ENCODE results near the gene ATP5PO.
"Not testable (repeated sequence)": the region's sequence is repeated elsewhere in the genome, so short reads cannot be mapped to it uniquely, and the experiment has no call there.

Gene ATP5PO

DNA sequence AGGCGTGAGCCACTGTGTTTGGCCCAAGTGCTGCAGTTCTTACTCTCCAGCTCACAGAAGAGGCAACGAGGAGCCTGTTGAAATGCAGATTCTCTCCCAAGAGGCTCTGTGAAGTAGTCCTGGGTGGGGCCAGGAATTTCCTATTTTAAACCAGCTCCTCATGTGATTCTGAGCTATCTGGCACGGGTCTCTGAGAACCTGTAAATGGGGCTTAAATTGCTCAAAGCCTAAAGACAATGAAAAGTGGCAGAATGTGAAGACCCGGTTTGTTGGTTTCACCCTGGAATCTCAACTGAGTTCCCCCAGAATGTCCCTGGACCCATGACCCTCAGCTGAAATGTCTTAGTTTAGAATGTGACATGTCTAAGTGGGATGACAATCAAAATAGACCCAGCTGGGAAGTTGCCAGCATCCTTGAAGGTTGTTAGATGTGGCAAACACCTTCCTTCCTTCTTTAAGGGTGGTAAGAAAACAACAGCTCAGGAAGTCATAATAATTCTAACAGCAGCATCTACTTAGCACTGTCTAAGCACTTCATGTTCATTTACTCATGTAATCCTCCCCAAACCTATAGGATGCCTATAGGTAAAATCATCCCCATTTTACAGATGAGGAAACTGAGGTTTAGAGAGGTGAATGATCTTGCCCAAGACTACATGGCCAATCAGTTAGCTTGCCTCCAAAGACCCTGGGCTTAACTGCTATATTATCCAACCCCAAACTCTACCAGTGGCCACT is 20.9 kb upstream of the ATP5PO start (continued):
- TF ChIP-seq, protein P1, sequence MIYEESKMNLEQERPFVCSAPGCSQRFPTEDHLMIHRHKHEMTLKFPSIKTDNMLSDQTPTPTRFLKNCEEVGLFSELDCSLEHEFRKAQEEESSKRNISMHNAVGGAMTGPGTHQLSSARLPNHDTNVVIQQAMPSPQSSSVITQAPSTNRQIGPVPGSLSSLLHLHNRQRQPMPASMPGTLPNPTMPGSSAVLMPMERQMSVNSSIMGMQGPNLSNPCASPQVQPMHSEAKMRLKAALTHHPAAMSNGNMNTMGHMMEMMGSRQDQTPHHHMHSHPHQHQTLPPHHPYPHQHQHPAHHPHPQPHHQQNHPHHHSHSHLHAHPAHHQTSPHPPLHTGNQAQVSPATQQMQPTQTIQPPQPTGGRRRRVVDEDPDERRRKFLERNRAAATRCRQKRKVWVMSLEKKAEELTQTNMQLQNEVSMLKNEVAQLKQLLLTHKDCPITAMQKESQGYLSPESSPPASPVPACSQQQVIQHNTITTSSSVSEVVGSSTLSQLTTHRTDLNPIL (CRISPR knock-in tag; IDR thresholded peaks at IDR 0.05; ENCODE audit: low read depth) = no peak
- TF ChIP-seq ZNF8 (CRISPR knock-in tag; IDR thresholded peaks at IDR 0.05) (no peak), ZC3H10 (CRISPR knock-in tag; IDR thresholded peaks at IDR 0.05) (no peak)

DNA sequence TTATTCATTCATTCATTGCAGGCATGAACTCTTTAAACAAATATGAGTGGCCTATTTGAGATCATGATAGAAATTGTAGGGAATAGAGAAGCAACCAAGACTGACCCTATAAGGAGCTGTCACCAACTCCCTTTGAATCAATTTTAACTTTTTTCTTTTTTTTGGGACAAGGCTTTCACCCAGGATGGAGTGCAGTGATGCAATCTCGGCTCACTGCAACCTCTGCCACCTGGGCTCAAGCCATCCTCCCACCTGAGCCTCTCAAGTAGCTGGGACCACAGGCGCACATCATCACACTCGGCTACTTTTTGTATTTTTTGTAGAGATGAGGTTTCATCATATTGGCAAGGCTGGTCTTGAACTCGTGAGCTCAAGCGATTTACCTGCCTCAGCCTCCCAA is 17.1 kb upstream of the ATP5PO start:
- no peak for ATAC-seq

DNA sequence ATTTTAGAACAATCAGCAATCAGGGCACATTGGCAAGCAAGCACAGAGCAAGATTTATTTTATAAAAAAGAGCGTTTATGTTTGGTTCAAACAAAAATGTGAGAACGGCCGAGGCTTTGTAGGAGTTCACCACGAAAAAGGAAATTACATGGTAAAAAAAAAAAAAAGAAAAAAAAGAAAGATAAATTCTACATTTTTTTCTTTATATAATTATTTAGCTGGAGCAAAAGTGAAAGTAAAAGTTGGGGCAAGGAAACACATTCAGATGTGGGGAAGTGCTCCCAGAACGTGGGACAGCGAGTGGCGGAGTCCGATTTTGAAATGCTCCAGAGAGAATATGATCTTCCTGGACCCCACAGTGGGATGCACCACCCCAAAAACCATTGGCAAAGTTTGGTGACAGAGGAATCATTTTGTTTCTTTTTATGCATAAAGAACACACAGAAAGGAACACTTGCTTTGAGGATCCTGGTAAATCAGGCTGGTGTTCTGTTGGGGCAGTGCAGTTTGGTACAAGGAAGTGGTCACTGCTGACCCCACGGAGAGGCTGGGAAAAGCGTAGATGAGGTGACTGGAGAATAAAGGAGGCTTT is 16.3 kb upstream of the ATP5PO start:
- TF ChIP-seq ESRRG (CRISPR knock-in tag; IDR thresholded peaks at IDR 0.05) (no peak), ZC3H10 (CRISPR knock-in tag; IDR thresholded peaks at IDR 0.05) (no peak), PPARA (CRISPR knock-in tag; IDR thresholded peaks at IDR 0.05; ENCODE audit: borderline replicate concordance) (no peak), SNAI2 (CRISPR knock-in tag; IDR thresholded peaks at IDR 0.05) (no peak), TCF4 (CRISPR knock-in tag; IDR thresholded peaks at IDR 0.05; ENCODE audit: borderline replicate concordance) (no peak), ARNTL (CRISPR knock-in tag; IDR thresholded peaks at IDR 0.05; ENCODE audit: borderline replicate concordance, low read depth) (no peak), ZFP3 (CRISPR knock-in tag; IDR thresholded peaks at IDR 0.05) (no peak), RARB (CRISPR knock-in tag; IDR thresholded peaks at IDR 0.05) (no peak), CSDC2 (CRISPR knock-in tag; IDR thresholded peaks at IDR 0.05) (no peak), OSR1 (CRISPR knock-in tag; IDR thresholded peaks at IDR 0.05) (no peak), TOX (CRISPR knock-in tag; IDR thresholded peaks at IDR 0.05; ENCODE audit: borderline replicate concordance) (no peak)
- no peak for ATAC-seq

More for the DNA sequence above, 17.1 kb upstream of the ATP5PO start:
- TF ChIP-seq CSDC2 (CRISPR knock-in tag; IDR thresholded peaks at IDR 0.05) (no peak), ZFP30 (CRISPR knock-in tag; IDR thresholded peaks at IDR 0.05) (no peak), ARNTL (CRISPR knock-in tag; IDR thresholded peaks at IDR 0.05; ENCODE audit: borderline replicate concordance, low read depth) (no peak), BACH2 (CRISPR knock-in tag; IDR thresholded peaks at IDR 0.05; ENCODE audit: borderline replicate concordance) (no peak), ESRRG (CRISPR knock-in tag; IDR thresholded peaks at IDR 0.05) (no peak), TCF4 (CRISPR knock-in tag; IDR thresholded peaks at IDR 0.05; ENCODE audit: borderline replicate concordance) (no peak), ZFP3 (CRISPR knock-in tag; IDR thresholded peaks at IDR 0.05) (no peak), ZNF565 (CRISPR knock-in tag; conservative IDR thresholded peaks at IDR 0.05; ENCODE audit: low read depth) (no peak), GLIS3 (CRISPR knock-in tag; IDR thresholded peaks at IDR 0.05) (no peak), SNAI2 (CRISPR knock-in tag; IDR thresholded peaks at IDR 0.05) (no peak), RARB (CRISPR knock-in tag; IDR thresholded peaks at IDR 0.05) (no peak), OSR1 (CRISPR knock-in tag; IDR thresholded peaks at IDR 0.05) (no peak), ZC3H10 (CRISPR knock-in tag; IDR thresholded peaks at IDR 0.05) (no peak), ZNF70 (CRISPR knock-in tag; IDR thresholded peaks at IDR 0.05) (no peak)
- TF ChIP-seq, protein P2, sequence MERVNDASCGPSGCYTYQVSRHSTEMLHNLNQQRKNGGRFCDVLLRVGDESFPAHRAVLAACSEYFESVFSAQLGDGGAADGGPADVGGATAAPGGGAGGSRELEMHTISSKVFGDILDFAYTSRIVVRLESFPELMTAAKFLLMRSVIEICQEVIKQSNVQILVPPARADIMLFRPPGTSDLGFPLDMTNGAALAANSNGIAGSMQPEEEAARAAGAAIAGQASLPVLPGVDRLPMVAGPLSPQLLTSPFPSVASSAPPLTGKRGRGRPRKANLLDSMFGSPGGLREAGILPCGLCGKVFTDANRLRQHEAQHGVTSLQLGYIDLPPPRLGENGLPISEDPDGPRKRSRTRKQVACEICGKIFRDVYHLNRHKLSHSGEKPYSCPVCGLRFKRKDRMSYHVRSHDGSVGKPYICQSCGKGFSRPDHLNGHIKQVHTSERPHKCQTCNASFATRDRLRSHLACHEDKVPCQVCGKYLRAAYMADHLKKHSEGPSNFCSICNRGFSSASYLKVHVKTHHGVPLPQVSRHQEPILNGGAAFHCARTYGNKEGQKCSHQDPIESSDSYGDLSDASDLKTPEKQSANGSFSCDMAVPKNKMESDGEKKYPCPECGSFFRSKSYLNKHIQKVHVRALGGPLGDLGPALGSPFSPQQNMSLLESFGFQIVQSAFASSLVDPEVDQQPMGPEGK (CRISPR knock-in tag; IDR thresholded peaks at IDR 0.05; ENCODE audit: borderline replicate concordance) = no peak
- TF ChIP-seq, protein P3, sequence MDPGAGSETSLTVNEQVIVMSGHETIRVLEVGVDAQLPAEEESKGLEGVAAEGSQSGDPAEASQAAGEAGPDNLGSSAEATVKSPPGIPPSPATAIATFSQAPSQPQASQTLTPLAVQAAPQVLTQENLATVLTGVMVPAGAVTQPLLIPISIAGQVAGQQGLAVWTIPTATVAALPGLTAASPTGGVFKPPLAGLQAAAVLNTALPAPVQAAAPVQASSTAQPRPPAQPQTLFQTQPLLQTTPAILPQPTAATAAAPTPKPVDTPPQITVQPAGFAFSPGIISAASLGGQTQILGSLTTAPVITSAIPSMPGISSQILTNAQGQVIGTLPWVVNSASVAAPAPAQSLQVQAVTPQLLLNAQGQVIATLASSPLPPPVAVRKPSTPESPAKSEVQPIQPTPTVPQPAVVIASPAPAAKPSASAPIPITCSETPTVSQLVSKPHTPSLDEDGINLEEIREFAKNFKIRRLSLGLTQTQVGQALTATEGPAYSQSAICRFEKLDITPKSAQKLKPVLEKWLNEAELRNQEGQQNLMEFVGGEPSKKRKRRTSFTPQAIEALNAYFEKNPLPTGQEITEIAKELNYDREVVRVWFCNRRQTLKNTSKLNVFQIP (CRISPR knock-in tag; IDR thresholded peaks at IDR 0.05; ENCODE audit: borderline replicate concordance, low read depth) = no peak
- TF ChIP-seq, protein P1 (CRISPR knock-in tag; IDR thresholded peaks at IDR 0.05; ENCODE audit: low read depth) = no peak
- TF ChIP-seq, protein P4, sequence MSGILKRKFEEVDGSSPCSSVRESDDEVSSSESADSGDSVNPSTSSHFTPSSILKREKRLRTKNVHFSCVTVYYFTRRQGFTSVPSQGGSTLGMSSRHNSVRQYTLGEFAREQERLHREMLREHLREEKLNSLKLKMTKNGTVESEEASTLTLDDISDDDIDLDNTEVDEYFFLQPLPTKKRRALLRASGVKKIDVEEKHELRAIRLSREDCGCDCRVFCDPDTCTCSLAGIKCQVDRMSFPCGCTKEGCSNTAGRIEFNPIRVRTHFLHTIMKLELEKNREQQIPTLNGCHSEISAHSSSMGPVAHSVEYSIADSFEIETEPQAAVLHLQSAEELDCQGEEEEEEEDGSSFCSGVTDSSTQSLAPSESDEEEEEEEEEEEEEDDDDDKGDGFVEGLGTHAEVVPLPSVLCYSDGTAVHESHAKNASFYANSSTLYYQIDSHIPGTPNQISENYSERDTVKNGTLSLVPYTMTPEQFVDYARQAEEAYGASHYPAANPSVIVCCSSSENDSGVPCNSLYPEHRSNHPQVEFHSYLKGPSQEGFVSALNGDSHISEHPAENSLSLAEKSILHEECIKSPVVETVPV (CRISPR knock-in tag; IDR thresholded peaks at IDR 0.05) = no peak
- TF ChIP-seq, protein P5, sequence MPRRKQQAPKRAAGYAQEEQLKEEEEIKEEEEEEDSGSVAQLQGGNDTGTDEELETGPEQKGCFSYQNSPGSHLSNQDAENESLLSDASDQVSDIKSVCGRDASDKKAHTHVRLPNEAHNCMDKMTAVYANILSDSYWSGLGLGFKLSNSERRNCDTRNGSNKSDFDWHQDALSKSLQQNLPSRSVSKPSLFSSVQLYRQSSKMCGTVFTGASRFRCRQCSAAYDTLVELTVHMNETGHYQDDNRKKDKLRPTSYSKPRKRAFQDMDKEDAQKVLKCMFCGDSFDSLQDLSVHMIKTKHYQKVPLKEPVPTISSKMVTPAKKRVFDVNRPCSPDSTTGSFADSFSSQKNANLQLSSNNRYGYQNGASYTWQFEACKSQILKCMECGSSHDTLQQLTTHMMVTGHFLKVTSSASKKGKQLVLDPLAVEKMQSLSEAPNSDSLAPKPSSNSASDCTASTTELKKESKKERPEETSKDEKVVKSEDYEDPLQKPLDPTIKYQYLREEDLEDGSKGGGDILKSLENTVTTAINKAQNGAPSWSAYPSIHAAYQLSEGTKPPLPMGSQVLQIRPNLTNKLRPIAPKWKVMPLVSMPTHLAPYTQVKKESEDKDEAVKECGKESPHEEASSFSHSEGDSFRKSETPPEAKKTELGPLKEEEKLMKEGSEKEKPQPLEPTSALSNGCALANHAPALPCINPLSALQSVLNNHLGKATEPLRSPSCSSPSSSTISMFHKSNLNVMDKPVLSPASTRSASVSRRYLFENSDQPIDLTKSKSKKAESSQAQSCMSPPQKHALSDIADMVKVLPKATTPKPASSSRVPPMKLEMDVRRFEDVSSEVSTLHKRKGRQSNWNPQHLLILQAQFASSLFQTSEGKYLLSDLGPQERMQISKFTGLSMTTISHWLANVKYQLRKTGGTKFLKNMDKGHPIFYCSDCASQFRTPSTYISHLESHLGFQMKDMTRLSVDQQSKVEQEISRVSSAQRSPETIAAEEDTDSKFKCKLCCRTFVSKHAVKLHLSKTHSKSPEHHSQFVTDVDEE (CRISPR knock-in tag; IDR thresholded peaks at IDR 0.05) = no peak

DNA sequence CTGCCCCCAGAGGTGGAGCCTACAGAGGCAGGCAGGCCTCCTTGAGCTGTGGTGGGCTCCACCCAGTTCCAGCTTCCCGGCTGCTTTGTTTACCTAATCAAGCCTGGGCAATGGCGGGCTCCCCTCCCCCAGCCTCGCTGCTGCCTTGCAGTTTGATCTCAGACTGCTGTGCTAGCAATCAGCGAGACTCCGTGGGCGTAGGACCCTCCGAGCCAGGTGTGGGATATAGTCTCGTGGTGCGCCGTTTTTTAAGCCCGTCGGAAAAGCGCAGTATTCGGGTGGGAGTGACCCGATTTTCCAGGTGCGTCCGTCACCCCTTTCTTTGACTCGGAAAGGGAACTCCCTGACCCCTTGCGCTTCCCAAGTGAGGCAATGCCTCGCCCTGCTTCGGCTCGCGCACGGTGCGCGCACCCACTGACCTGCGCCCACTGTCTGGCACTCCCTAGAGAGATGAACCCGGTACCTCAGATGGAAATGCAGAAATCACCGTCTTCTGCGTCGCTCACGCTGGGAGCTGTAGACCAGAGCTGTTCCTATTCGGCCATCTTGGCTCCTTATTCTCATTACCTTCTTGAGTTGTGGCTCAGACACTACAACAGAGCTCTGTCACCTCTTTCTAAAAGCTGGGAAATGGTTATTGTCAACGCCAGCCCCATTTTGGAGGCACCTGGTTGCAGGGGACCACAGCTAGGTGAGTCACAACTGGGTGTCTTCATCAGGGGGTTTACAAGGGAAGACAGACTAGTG is 15.6 kb upstream of the ATP5PO start:
- not testable (repeated sequence) for ATAC-seq

DNA sequence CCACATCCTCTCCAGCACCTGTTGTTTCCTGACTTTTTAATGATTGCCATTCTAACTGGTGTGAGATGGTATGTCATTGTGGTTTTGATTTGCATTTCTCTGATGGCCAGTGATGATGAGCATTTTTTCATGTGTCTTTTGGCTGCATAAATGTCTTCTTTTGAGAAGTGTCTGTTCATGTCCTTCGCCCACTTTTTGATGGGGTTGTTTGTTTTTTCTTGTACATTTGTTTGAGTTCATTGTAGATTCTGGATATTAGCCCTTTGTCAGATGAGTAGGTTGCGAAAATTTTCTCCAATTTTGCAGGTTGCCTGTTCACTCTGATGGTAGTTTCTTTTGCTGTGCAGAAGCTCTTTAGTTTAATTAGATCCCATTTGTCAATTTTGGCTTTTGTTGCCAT is 10.6 kb upstream of the ATP5PO start:
- ATAC-seq = not testable (repeated sequence)

Data from SK-N-SH treated with all-trans-retinoic acid at 6 μM for 48 hours (cell line).